Spleen (tissue), 11 donors: ENCODE measurements around the gene TAOK1. TPM values are rescaled to one million over a fixed set of nuclear protein-coding genes. Genes with fewer than 3 reads are reported as not detected.

Source experiments
- DNase-seq: peaks from one replicate; pipeline ENCODE4 v3.0.0-alpha.2; 2020
- H3K27ac ChIP-seq, 8 donors: fragments of 200-600 bp; sonication (generic) in 7 of 8; 1 replicate in 4 of 8; 2 replicates in 4 of 8; pipeline versions ENCODE4 v1.5.0 to v1.8.0; 2016 to 2021; ENCODE audit warnings: inconsistent platforms in 4 of 8, mild to moderate bottlenecking in 4 of 8, moderate library complexity in 1 of 8
- H3K27me3 ChIP-seq, 7 donors: fragments of 200-600 bp; sonication (generic) in 6 of 7; replicated peaks in 1 of 7; 1 replicate in 4 of 7; 2 replicates in 3 of 7; pipeline versions ENCODE4 v1.5.0 to v1.8.0; 2016 to 2021; ENCODE audit warnings: inconsistent platforms in 3 of 7, mild to moderate bottlenecking in 1 of 7
- H3K36me3 ChIP-seq, 6 donors: fragments of 200-600 bp; sonication (generic) in 5 of 6; 1 replicate in 4 of 6; 2 replicates in 2 of 6; pipeline versions ENCODE4 v1.5.0 to v1.8.0; 2016 to 2021; ENCODE audit warnings: inconsistent platforms in 2 of 6
- H3K4me1 ChIP-seq, 6 donors: fragments of 200-600 bp; sonication (generic) in 5 of 6; 1 replicate in 3 of 6; 2 replicates in 3 of 6; pipeline versions ENCODE4 v1.5.0 to v1.8.0; 2016 to 2021; ENCODE audit warnings: inconsistent platforms in 3 of 6
- H3K4me3 ChIP-seq, 8 donors: fragments of 200-600 bp; sonication (generic) in 7 of 8; 1 replicate in 4 of 8; 2 replicates in 4 of 8; pipeline versions ENCODE4 v1.5.0 to v1.8.0; 2016 to 2021; ENCODE audit warnings: inconsistent platforms in 4 of 8, mild to moderate bottlenecking in 4 of 8, moderate library complexity in 2 of 8
- H3K9me3 ChIP-seq, 8 donors: fragments of 200-600 bp; sonication (generic) in 7 of 8; 1 replicate in 4 of 8; 2 replicates in 4 of 8; pipeline versions ENCODE4 v1.5.0 to v1.8.0; 2016 to 2021; ENCODE audit warnings: inconsistent platforms in 4 of 8
- POLR2A ChIP-seq, 3 donors: fragments of 450-650 bp; IDR thresholded peaks; one replicate each; pipeline ENCODE4 v1.5.1; 2017; ENCODE audit warnings: antibody characterized with exemption in 3 of 3, mild to moderate bottlenecking in 1 of 3
- POLR2AphosphoS5 ChIP-seq, 3 donors: sonication (generic); formaldehyde crosslinking; IDR thresholded peaks; one replicate each; pipeline ENCODE4 v1.5.1; 2017; ENCODE audit warnings: antibody characterized with exemption in 3 of 3
- WGBS, 5 donors: extraction: QIAGEN DNeasy Blood & Tissue Kit in 3 of 5; methylation state at CpG; one replicate each; pipeline versions ENCODE4 v1.1.5 to v1.1.7; 2013 to 2018; 5-methylcytosine and 5-hydroxymethylcytosine counted together
- intact Hi-C: fragments of 100-400 bp; cut with DNase I; formaldehyde crosslinking; loops from one replicate; pipeline ENCODE4 v1.15.0; 2023; ENCODE audit warnings: low total_unique reads
- polyA plus RNA-seq, 3 donors: library from polyadenylated mRNA; stranded (reverse); fragments of 200-250 nt; gene quantifications; one replicate each; pipeline ENCODE4 v1.2.1, GENCODE V29; 2013
- total RNA-seq, 7 donors: library from RNA; depleted of rRNA in 3 of 7; stranded (reverse); fragments of >200 nt in 3 of 7; fragmentation: NEBNext Ultra II Directional in 4 of 7; extraction: Animal tissue kit (Norgen Biotek cat#: 25700) in 4 of 7; gene quantifications; one replicate each; pipeline versions ENCODE4 v1.1.0 to v1.2.1, GENCODE V29; 2016 to 2021
- TF ChIP-seq, protein P1 (sequence below), 11 experiments: fragments of 200-600 bp in 7 of 11; fragments of 450-650 bp in 4 of 11; sonication (generic) in 4 of 11; IDR thresholded peaks in 8 of 11; conservative IDR thresholded peaks in 3 of 11; 1 replicate in 7 of 11; 2 replicates in 4 of 11; pipeline versions ENCODE4 v1.4.0 to v1.8.0; 2016 to 2021; ENCODE audit warnings: antibody characterized with exemption in 11 of 11, inconsistent platforms in 4 of 11, mild to moderate bottlenecking in 1 of 11
- donor health status: healthy with polysubstance abuse.
- donor health status: DM: no; HTN: no; CAD: no; lungs with moderate emphysema.
- donor health status: DM: no; HTN: no; CAD: no.
- donor health status: Bipolar disorder and iron deficiency.
- donor health status: healthy.
- donor health status: DM: no; HTN: no; CAD: no.
- donor health status: DM: yes; HTN: yes; CAD: no.

TAOK1 gene
- total and polyA plus RNA-seq, 10 donors, result 5.1 to 88.5 (median 56.9) TPM

DNA sequence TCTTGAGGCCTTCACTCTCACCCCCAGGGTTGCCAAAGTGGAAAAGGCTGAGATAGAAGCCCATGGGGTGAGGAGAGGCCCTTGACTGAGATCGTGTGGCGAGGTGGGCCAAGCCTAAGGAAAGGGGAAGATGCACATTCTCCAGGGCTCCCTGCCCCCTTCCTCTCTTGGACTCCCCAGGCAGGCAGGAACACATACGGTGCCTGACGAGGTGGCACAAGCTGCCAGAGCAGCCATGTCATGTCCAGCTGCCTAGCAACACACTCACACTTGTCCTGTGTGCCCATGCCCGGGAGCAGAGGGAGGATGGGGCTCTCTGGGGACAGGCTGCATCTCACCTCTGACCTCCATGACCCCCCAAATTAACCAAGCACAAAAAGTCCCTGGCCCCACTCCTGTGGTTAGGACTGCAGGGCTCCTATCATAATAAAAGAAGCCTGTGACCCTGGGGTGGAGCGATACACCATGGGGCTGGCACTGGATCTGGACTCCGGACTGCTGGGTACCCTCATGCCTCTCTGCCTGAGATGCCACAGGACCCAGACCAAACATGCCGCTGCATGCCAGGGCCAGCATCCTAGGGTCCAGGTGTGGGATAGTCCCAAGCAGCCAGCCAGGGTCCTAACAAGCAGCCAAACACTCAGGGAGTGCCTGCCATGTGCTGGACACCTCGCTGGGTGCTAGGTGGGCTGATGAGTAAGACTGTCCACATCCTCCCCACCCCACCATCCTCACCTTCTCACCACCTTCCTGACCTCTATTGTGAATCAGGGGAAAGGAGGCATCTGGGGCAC is 196.7 kb downstream of the TAOK1 start:
- Histone ChIP-seq H3K4me1 (peaks cover 59 to 83% (median 74%) of the 10 kb centered on the region in 6 donors), H3K4me3 (peak overlapping the region in 1 of 8 donors; percentile 95), H3K27me3 (peaks cover 0 to 12% (median 0%) of the 10 kb centered on the region in 7 donors), H3K27ac (peak overlapping the region in 4 of 8 donors; percentile 4 to 88 (median 80)), H3K9me3 (no peaks in the 10 kb centered on the region), H3K36me3 (peaks cover 0 to 17% (median 13%) of the 10 kb centered on the region in 6 donors)
- DNase-seq, result no peak
- 50 to 76% (median 61%) methylated on average over 5 to 9 of the region's 9 CpGs for WGBS, 5 donors
- TF ChIP-seq POLR2AphosphoS5 (IDR thresholded peaks at IDR 0.05) (no peak), POLR2A (IDR thresholded peaks at IDR 0.05) (no peak)
- TF ChIP-seq, protein P1, sequence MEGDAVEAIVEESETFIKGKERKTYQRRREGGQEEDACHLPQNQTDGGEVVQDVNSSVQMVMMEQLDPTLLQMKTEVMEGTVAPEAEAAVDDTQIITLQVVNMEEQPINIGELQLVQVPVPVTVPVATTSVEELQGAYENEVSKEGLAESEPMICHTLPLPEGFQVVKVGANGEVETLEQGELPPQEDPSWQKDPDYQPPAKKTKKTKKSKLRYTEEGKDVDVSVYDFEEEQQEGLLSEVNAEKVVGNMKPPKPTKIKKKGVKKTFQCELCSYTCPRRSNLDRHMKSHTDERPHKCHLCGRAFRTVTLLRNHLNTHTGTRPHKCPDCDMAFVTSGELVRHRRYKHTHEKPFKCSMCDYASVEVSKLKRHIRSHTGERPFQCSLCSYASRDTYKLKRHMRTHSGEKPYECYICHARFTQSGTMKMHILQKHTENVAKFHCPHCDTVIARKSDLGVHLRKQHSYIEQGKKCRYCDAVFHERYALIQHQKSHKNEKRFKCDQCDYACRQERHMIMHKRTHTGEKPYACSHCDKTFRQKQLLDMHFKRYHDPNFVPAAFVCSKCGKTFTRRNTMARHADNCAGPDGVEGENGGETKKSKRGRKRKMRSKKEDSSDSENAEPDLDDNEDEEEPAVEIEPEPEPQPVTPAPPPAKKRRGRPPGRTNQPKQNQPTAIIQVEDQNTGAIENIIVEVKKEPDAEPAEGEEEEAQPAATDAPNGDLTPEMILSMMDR (IDR thresholded peaks at IDR 0.05 in 8 of 11, conservative IDR thresholded peaks at IDR 0.05 in 3 of 11), result no peak
- intact Hi-C loops, result no loop called here

DNA sequence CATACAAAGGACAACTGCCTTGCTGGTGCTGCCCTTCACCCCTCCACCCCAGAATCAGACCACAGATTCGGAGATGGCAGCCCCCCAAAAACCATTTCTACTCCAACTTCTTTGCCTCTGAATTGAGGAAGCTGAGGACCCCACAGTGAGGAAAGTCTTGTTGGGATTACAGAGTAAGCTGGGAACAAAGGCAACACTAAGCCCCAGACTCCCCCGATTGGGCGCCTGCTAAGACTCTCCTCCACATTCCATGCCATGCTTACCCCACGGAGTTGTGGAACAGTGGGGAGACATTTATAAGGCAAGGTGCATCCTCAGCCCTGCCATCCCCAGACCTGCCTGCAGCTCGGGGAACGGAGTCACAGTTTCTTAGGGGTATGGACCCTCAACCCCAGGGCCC is 197.4 kb downstream of the TAOK1 start:
- intact Hi-C loops, result no loop called here
- H3K9me3 ChIP-seq, result no peaks in the 10 kb centered on the region
- peak overlapping the region in 4 of 8 donors; percentile 81 to 88 (median 85) for H3K27ac ChIP-seq
- peaks cover 0 to 14% (median 0%) of the 10 kb centered on the region in 7 donors for H3K27me3 ChIP-seq
- TF ChIP-seq POLR2AphosphoS5 (IDR thresholded peaks at IDR 0.05) (no peak), POLR2A (IDR thresholded peaks at IDR 0.05) (no peak)
- TF ChIP-seq, protein P1 (IDR thresholded peaks at IDR 0.05 in 8 of 11, conservative IDR thresholded peaks at IDR 0.05 in 3 of 11), result no peak
- DNase-seq, result no peak
- peak overlapping the region in 3 of 8 donors; percentile 82 to 95 (median 89) for H3K4me3 ChIP-seq
- peaks cover 67 to 90% (median 81%) of the 10 kb centered on the region in 6 donors for H3K4me1 ChIP-seq
- WGBS, 5 donors, result 77 to 91% (median 84%) methylated on average over 4 to 6 of the region's 6 CpGs
- peaks cover 0 to 10% (median 5%) of the 10 kb centered on the region in 6 donors for H3K36me3 ChIP-seq

DNA sequence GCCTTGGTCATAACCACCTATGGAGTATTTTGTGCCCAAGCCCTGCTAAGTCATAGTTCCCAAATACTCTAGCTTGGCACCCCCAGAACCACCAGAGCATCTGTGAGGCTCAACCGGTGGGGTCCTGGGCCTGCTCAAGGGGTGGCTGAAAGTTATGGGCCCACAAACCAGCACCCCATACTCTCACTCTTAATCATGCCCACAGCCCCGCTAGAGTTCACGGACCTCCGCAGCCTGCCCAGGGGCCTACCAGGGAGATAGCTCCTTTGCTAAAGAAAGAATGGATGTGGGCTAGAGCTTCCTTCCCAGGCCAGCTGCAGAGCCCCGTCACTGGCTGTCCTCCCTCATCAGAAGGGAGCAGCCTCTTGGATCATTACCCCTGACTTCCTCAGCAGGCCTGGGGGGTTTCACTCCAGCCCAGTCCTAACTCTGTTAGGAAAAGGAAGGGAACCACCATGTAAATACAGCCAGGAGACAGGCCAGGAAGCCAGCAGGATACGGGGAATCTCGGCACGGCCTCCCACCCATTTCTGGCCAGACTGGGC is 197.9 kb downstream of the TAOK1 start:
- TF ChIP-seq POLR2A (IDR thresholded peaks at IDR 0.05), result no peak
- no peak for TF ChIP-seq POLR2AphosphoS5 (IDR thresholded peaks at IDR 0.05)
- TF ChIP-seq, protein P1 (IDR thresholded peaks at IDR 0.05 in 8 of 11, conservative IDR thresholded peaks at IDR 0.05 in 3 of 11), result no peak
- peaks cover 0 to 5% (median 2%) of the 10 kb centered on the region in 6 donors for H3K36me3 ChIP-seq
- H3K27me3 ChIP-seq, result peaks cover 0 to 19% (median 0%) of the 10 kb centered on the region in 7 donors
- peak overlapping the region; percentile 65 to 95 (median 80) for H3K4me3 ChIP-seq
- no peaks in the 10 kb centered on the region for H3K9me3 ChIP-seq
- no peak for DNase-seq
- peak overlapping the region; percentile 63 to 88 (median 80) for H3K27ac ChIP-seq
- WGBS, 5 donors, result 9 to 26% (median 22%) methylated on average over 5 to 8 of the region's 8 CpGs
- peaks cover 69 to 93% (median 84%) of the 10 kb centered on the region in 6 donors for H3K4me1 ChIP-seq
- intact Hi-C loops, result no loop called here
